ENCODE results near the gene SNCA.

The SNCA gene

GRCh38 chr4:89703829-89704590 lies 133.0 kb downstream of the SNCA start:
- no peak for DNase-seq

GRCh38 chr4:89700766-89701423 lies 136.1 kb downstream of the SNCA start:
- no peak for DNase-seq

- DNase-seq: no peak
These were observed 151.3 kb downstream of the SNCA start for GRCh38 chr4:89685690-89686089.

GRCh38 chr4:89685277-89685676 lies 151.7 kb downstream of the SNCA start:
- DNase-seq: no peak

- no peak for DNase-seq
These were observed 152.4 kb downstream of the SNCA start for GRCh38 chr4:89684536-89684935.

- no peak for DNase-seq
These were observed 154.2 kb downstream of the SNCA start for GRCh38 chr4:89682808-89683207.

- no peak for DNase-seq
These were observed 155.3 kb downstream of the SNCA start for GRCh38 chr4:89681671-89682070.

- no peak for DNase-seq
These were observed 155.7 kb downstream of the SNCA start for GRCh38 chr4:89681219-89681618.

- no peak for DNase-seq
These were observed 162.0 kb downstream of the SNCA start for GRCh38 chr4:89674876-89675459.
